Brain pericyte (primary cell): ENCODE data around the gene DDB1.
A peak's percentile ranks its signal among the peaks of the same experiment; 100 is the strongest.

Source experiments
- DNase-seq: peaks from one replicate; pipeline ENCODE4 v3.0.0-alpha.2; 2012; ENCODE audit warnings: low read depth, low spot score

The DDB1 gene

GRCh38 chr11:61332797-61333549 is at the start of gene DDB1, which contains the start of gene TKFC:
Gene DDB1, minus strand, starts transcription at chr11:61333105. Its CDS starts 137 bp downstream, at chr11:61332968.
Gene TKFC, plus strand, starts transcription at chr11:61333228. Its CDS starts 1,501 bp downstream, at chr11:61334729.
- DNase-seq = peak; percentile 71

GRCh38 chr11:61380884-61381283 is 48.0 kb upstream of the DDB1 start:
- no peak for DNase-seq

- DNase-seq = peak; percentile 79
Observed at GRCh38 chr11:61378713-61379313, 45.9 kb upstream of the DDB1 start.

GRCh38 chr11:61377461-61378160 is 44.7 kb upstream of the DDB1 start:
- DNase-seq = no peak

GRCh38 chr11:61375761-61376108 is 42.8 kb upstream of the DDB1 start:
- no peak for DNase-seq

- DNase-seq = no peak
Observed at GRCh38 chr11:61372659-61373420, 39.9 kb upstream of the DDB1 start.

- DNase-seq = no peak
Observed at GRCh38 chr11:61370349-61371005, 37.6 kb upstream of the DDB1 start.

- no peak for DNase-seq
Observed at GRCh38 chr11:61369372-61370348, 36.8 kb upstream of the DDB1 start.

- DNase-seq = no peak
Observed at GRCh38 chr11:61368646-61369045, 35.7 kb upstream of the DDB1 start.

GRCh38 chr11:61367406-61367805 is 34.5 kb upstream of the DDB1 start:
- DNase-seq = no peak

- no peak for DNase-seq
Observed at GRCh38 chr11:61364012-61364675, 31.2 kb upstream of the DDB1 start.

- DNase-seq = no peak
Observed at GRCh38 chr11:61362542-61362875, 29.6 kb upstream of the DDB1 start.

GRCh38 chr11:61361741-61362541 is 29.0 kb upstream of the DDB1 start, which contains the start of the genes CYB561A3 and TMEM138:
Gene CYB561A3, minus strand, starts transcription at chr11:61361882. Its CDS starts 5,169 bp downstream, at chr11:61356713.
Gene TMEM138, plus strand, starts transcription at chr11:61362374. Its CDS starts 2,017 bp downstream, at chr11:61364391.
- peak; percentile 84 for DNase-seq

GRCh38 chr11:61361237-61361740 is 28.4 kb upstream of the DDB1 start:
- no peak for DNase-seq

GRCh38 chr11:61359516-61359915 is 26.6 kb upstream of the DDB1 start:
- DNase-seq = no peak

GRCh38 chr11:61358566-61358965 is 25.7 kb upstream of the DDB1 start:
- DNase-seq = no peak

GRCh38 chr11:61357894-61358239 is 25.0 kb upstream of the DDB1 start:
- DNase-seq = no peak

- DNase-seq = no peak
Observed at GRCh38 chr11:61357233-61357893, 24.5 kb upstream of the DDB1 start.
